NT2/D1 (cell line): ENCODE data around the gene WRAP53.
A peak's percentile ranks its signal among the peaks of the same experiment; 100 is the strongest.

Experiments used
- DNase-seq: peaks from one replicate; pipeline ENCODE4 v3.0.0-alpha.2; 2011; ENCODE audit warnings: low read depth, low spot score
- H3K27me3 ChIP-seq: 2 replicates; pipeline ENCODE4 v1.6.0; 2011; ENCODE audit warnings: mild to moderate bottlenecking; ENCODE audit not compliant: insufficient read length, insufficient read depth
- H3K36me3 ChIP-seq: 2 replicates; pipeline ENCODE4 v1.6.1; 2011; ENCODE audit warnings: mild to moderate bottlenecking, low read length, mixed read lengths; ENCODE audit not compliant: insufficient read depth, insufficient read length
- H3K4me1 ChIP-seq: 2 replicates; pipeline ENCODE4 v1.5.1; 2011; ENCODE audit not compliant: insufficient read depth, insufficient read length
- H3K4me3 ChIP-seq: 2 replicates; pipeline ENCODE4 v1.5.1; 2011; ENCODE audit warnings: low read depth; ENCODE audit not compliant: insufficient read length
- H3K9ac ChIP-seq: 2 replicates; pipeline ENCODE4 v1.6.0; 2011; ENCODE audit warnings: low read depth; ENCODE audit not compliant: insufficient read length
- H3K9me3 ChIP-seq: 2 replicates; pipeline ENCODE4 v1.5.1; 2011; ENCODE audit warnings: mild to moderate bottlenecking, low read length; ENCODE audit not compliant: insufficient read depth
- SUZ12 ChIP-seq: IDR thresholded peaks from 2 replicates; pipeline ENCODE4 v1.6.1; 2011; ENCODE audit not compliant: insufficient read length, insufficient read depth; ENCODE audit errors: extremely low read depth
- YY1 ChIP-seq: IDR thresholded peaks from 2 replicates; pipeline ENCODE4 v1.6.1; 2011; ENCODE audit not compliant: insufficient read length, insufficient read depth
- ZNF274 ChIP-seq: IDR thresholded peaks from 2 replicates; pipeline ENCODE4 v1.6.1; 2011; ENCODE audit warnings: mild to moderate bottlenecking, low read depth, low read length

Gene WRAP53

DNA sequence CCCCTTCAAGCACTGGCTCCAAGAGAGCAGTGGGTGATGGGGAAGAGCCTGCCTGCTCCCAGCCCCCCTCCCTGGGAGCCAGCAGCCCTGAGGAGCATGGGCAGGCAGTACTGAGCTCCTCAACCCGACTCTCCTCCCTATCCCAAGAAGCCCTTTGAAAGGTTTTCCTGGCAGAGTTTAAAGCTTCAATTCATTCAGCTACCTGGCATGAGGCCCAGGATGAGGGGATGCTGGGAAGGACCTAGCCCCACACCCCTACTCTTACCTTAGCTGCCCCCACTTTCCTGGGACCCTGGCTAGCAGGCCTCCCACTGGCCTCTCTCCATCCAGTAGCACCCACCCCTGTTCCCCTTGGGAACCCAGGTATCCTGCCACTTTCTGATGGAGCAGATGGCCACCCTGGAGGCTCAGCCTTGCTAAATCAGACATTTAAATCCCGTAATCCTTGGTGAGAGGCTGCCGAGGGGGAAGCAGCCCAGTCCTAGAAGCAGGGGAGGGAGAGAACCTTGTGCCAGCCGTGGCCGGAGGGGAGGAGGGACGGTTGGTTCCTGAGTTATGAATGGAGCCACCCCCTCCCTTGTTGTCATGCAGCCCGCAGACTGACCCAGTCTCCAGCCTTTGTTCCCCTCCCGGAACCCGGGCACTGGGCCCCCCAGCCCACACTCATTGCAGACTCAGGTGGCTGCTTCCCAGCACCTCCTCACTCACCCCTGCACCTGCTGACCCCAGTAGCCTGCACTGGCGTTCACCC lies 20.4 kb upstream of the WRAP53 start:
- Histone ChIP-seq H3K9ac (no peak overlapping the region), H3K9me3 (no peaks in the 10 kb centered on the region), H3K4me3 (no peak overlapping the region), H3K4me1 (no peaks in the 10 kb centered on the region), H3K27me3 (no peaks in the 10 kb centered on the region), H3K36me3 (peaks cover 46% of the 10 kb centered on the region)
- TF ChIP-seq ZNF274 (no peak), SUZ12 (no peak), YY1 (no peak)
- no peak for DNase-seq

DNA sequence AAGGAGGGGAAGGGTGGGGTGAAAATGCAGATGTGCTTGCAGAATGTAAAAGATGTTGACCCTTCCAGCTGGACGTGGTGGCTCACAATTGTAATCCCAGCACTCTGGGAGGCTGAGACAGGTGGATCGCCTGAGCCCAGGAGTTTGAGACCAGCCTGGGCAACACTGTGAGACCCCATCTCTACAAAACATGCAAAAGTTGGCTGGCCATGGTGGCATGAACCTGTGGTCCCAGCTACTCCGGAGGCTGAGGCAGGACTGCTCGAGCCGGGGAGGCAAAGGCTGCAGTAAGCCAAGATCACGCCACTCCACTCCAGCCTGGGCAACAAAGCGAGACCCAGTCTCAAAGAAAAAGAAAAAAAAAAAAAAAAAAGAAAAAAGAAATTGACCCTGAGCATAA lies 19.8 kb upstream of the WRAP53 start:
- TF ChIP-seq SUZ12 (no peak), YY1 (no peak), ZNF274 (no peak)
- Histone ChIP-seq H3K9me3 (peaks cover 5% of the 10 kb centered on the region; the same call in 1 of the 2 replicates), H3K36me3 (peaks cover 53% of the 10 kb centered on the region), H3K9ac (no peak overlapping the region), H3K27me3 (no peaks in the 10 kb centered on the region), H3K4me3 (no peak overlapping the region), H3K4me1 (no peaks in the 10 kb centered on the region)
- no peak for DNase-seq

DNA sequence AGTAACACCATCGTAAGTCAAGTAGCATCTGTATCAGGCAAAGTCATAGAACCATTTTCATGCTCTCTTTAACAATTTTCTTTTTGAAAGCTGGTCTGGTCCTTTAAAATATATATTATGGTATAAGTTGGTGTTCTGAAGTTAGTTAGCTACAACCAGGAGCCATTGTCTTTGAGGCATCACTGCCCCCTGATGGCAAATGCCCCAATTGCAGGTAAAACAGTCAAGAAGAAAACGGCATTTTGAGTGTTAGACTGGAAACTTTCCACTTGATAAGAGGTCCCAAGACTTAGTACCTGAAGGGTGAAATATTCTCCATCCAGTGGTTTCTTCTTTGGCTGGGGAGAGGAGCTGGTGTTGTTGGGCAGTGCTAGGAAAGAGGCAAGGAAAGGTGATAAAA lies 15.0 kb upstream of the WRAP53 start:
- Histone ChIP-seq H3K9me3 (peaks cover 18% of the 10 kb centered on the region; the same call in 1 of the 2 replicates), H3K4me1 (no peaks in the 10 kb centered on the region), H3K36me3 (peaks cover 64% of the 10 kb centered on the region), H3K27me3 (no peaks in the 10 kb centered on the region), H3K4me3 (no peak overlapping the region), H3K9ac (no peak overlapping the region)
- no peak for DNase-seq
- TF ChIP-seq ZNF274 = no peak
- no peak for TF ChIP-seq YY1
- no peak for TF ChIP-seq SUZ12

DNA sequence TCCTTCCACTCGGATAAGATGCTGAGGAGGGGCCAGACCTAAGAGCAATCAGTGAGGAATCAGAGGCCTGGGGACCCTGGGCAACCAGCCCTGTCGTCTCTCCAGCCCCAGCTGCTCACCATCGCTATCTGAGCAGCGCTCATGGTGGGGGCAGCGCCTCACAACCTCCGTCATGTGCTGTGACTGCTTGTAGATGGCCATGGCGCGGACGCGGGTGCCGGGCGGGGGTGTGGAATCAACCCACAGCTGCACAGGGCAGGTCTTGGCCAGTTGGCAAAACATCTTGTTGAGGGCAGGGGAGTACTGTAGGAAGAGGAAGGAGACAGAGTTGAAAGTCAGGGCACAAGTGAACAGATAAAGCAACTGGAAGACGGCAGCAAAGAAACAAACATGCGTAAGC lies 13.3 kb upstream of the WRAP53 start:
- Histone ChIP-seq H3K4me1 (no peaks in the 10 kb centered on the region), H3K9me3 (peaks cover 18% of the 10 kb centered on the region; the same call in 1 of the 2 replicates), H3K4me3 (no peak overlapping the region), H3K36me3 (peaks cover 49% of the 10 kb centered on the region), H3K9ac (no peak overlapping the region), H3K27me3 (no peaks in the 10 kb centered on the region)
- no peak for TF ChIP-seq SUZ12
- no peak for TF ChIP-seq YY1
- TF ChIP-seq ZNF274 = no peak
- no peak for DNase-seq

DNA sequence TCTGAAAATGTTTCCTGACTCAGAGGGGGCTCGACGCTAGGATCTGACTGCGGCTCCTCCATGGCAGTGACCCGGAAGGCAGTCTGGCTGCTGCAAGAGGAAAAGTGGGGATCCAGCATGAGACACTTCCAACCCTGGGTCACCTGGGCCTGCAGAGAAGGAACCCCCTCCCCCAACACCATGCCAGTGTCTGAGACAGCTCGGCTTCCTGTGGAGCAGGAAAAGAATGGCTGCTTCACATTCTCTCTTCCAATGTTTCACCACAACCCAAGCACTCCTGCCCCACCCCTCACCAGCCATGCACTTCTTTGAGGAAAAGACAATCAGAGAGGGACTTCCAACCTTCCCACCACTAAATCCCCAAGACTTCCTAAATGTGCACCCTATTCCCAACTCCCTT lies 11.7 kb upstream of the WRAP53 start:
- TF ChIP-seq YY1 = no peak
- TF ChIP-seq ZNF274 = no peak
- TF ChIP-seq SUZ12 = no peak
- H3K9me3 ChIP-seq = peaks cover 18% of the 10 kb centered on the region; the same call in 1 of the 2 replicates
- no peaks in the 10 kb centered on the region for H3K4me1 ChIP-seq
- H3K27me3 ChIP-seq = no peaks in the 10 kb centered on the region
- peaks cover 43% of the 10 kb centered on the region for H3K36me3 ChIP-seq
- H3K9ac ChIP-seq = peak overlapping the region; percentile 42
- no peak overlapping the region for H3K4me3 ChIP-seq
- peak; percentile 55 for DNase-seq

DNA sequence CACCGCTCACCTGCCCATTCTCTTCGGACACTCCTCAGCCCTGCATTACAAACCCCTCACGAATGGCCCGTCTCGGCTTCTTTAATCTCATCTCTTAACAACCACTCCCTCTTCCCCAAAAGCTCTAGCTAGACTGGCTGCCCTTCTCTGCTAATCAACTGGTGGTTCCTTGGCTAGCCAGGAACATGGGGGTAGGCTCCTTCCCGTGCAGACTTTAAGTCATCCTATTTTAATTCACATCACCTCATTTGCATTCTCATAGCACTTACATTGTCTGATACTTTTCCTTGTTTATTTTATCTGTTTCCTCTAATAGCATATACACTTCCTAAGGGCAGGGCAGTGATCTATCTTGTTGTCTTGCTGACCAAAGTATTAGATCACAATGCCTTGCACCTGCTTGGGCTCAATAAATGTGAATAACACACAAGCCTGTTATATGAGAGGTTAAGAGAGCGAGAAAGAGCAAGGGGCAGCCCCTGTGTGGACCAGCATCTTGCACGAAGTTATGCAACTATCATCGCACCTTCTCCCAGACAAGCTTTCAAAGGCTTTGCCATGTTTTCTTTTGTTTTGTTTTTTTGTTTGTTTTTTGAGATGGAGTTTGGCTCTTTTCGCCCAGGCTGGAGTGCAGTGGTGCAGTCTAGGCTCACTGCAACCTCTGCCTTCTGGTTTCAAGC lies 10.7 kb upstream of the WRAP53 start:
- Histone ChIP-seq H3K27me3 (no peaks in the 10 kb centered on the region), H3K9ac (no peak overlapping the region), H3K9me3 (peaks cover 18% of the 10 kb centered on the region; the same call in 1 of the 2 replicates), H3K4me1 (no peaks in the 10 kb centered on the region), H3K36me3 (peaks cover 38% of the 10 kb centered on the region), H3K4me3 (no peak overlapping the region)
- TF ChIP-seq SUZ12 = no peak
- DNase-seq = peak; percentile 52

DNA sequence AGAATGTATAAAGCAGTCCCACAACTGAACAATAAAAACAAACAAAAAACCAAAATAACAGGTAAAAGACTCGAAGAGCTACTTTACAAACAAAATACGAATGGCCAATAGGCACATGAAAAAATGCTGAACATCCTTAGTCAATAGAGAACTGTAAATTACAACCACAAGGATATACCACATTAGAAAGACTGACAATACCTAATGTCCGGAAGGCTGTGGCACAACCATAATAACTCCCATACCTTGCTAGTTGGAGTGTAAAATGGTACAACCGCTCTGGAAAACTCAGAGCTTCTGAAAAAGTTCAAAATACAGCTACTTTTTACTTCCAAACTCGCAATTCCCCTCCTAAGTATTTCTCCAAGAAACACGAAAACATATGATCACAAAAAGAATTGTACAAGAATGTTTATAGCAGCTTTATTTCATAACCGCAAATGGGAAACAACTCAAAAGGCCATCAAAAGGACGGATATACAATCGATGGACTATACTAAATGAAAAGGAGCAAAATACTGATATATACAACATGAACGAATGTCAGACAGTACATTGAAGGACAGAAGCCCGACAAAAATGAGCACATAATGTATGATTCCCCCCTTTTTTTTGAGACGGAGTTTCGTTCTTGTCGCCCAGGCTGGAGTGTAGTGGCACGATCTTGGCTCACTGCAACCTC lies 3.3 kb upstream of the WRAP53 start:
- H3K4me3 ChIP-seq = peak overlapping the region; percentile 89
- H3K27me3 ChIP-seq = no peaks in the 10 kb centered on the region
- TF ChIP-seq ZNF274 = no peak
- no peak for TF ChIP-seq SUZ12
- TF ChIP-seq YY1 = no peak
- H3K4me1 ChIP-seq = peaks cover 1% of the 10 kb centered on the region
- H3K36me3 ChIP-seq = peaks cover 23% of the 10 kb centered on the region
- no peak for DNase-seq
- no peaks in the 10 kb centered on the region for H3K9me3 ChIP-seq
- no peak overlapping the region for H3K9ac ChIP-seq
